GM20431 (cell line): ENCODE results near the gene TCF7L1.
"Not testable (repeated sequence)": the region's sequence is repeated elsewhere in the genome, so short reads cannot be mapped to it uniquely, and the experiment has no call there.

Source experiments
- in situ Hi-C: fragments of 300-500 bp; cut with MseI, MboI; formaldehyde crosslinking; loops from one replicate; pipeline ENCODE4 v1.15.0; 2020; ENCODE audit warnings: low sequenced_read_pairs; ENCODE audit not compliant: unreplicated experiment

Gene TCF7L1, protein sequence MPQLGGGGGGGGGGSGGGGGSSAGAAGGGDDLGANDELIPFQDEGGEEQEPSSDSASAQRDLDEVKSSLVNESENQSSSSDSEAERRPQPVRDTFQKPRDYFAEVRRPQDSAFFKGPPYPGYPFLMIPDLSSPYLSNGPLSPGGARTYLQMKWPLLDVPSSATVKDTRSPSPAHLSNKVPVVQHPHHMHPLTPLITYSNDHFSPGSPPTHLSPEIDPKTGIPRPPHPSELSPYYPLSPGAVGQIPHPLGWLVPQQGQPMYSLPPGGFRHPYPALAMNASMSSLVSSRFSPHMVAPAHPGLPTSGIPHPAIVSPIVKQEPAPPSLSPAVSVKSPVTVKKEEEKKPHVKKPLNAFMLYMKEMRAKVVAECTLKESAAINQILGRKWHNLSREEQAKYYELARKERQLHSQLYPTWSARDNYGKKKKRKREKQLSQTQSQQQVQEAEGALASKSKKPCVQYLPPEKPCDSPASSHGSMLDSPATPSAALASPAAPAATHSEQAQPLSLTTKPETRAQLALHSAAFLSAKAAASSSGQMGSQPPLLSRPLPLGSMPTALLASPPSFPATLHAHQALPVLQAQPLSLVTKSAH

GRCh38 chr2:85132834-85133637 lies at the start of gene TCF7L1:
TCF7L1 (plus strand) TSS chr2:85133392; CDS start chr2:85133685, 293 bp downstream.
- in situ Hi-C loops = no loop called here

- in situ Hi-C loops = no loop called here
These were observed 47.6 kb upstream of the TCF7L1 start for GRCh38 chr2:85085563-85085962.

DNA sequence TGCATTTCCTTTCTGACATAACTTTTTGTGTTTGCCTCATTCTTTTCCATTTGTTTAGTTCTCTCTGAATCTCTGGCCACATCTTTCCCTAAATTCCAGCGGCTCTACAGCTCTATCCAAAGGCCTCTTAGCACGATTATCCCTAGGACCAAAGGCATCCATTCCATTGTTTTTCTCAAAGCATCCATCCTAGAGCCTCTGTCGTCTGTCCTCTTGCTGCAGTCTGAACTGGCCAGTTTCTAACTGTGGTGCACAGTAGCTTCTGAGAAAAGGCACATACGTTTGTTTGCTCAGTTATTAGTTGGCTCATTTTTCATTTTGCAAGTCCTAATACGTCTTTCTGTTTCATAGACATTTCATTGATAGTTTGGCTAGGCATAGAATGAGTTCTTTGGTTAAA lies 45.7 kb upstream of the TCF7L1 start:
- in situ Hi-C loops = no loop called here

DNA sequence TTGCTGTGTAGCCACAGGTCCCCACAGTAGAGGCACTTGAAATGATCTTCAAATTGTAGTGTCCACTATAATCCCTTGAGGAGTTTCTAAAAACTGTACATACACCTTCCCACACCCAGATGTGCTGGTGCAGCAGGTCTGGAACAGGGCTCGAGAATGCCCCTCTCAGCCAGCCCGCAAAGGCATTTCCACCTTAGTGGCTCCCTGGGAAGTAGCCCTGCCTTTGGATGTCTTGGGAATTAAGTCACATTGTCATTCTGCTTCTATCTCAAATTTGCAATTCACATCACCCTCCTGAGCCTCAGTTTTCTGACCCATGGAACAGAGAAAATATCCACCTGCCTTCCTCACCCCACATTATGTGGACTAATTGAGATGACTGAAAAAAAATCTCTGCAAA lies 44.3 kb upstream of the TCF7L1 start:
- in situ Hi-C loops = no loop called here

DNA sequence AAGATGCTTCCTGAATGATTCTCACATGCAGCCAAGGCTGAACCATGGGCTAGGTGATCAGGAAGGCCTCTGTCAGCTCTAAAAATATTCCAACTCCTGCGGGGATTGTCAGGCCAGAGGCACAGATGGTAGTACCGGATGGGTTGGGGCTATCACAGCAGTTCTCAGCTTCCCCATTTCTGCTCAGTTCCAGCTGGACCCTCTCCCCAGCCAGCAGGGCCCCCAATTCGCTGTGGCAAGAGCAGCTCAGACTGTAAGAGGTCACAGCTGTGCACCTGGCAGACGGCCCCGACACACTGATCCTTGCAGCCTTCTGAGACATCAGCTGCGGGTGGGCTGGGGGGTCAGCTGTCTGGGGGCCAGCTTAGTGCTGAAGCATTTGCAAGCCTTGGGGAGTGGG lies 43.6 kb upstream of the TCF7L1 start:
- in situ Hi-C loops = no loop called here

- in situ Hi-C loops = no loop called here
These were observed 41.4 kb upstream of the TCF7L1 start for GRCh38 chr2:85091838-85092237.

DNA sequence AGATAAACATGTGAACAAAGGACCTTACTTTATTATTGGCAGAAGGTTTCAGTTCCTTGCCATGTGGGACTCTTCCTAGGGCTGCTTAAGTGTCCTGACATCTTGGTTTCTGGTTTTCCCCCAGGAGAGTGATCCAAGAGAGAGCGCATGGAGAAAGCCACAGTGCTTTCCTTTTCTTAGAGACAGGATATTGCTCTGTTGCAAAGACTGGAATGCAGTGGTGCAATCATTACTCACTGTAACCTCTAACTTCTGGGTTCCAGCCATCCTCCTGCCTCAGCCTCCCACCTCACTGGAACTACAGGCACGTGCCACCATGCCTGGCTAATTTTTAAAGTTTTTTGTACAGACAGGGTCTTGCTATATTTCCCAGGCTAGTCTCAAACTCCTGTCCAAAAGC lies 38.1 kb upstream of the TCF7L1 start:
- in situ Hi-C loops = no loop called here

- in situ Hi-C loops = no loop called here
These were observed 36.6 kb upstream of the TCF7L1 start for GRCh38 chr2:85096616-85097015.

GRCh38 chr2:85104228-85104627 lies 29.0 kb upstream of the TCF7L1 start:
- in situ Hi-C loops = no loop called here

- in situ Hi-C loops = no loop called here
These were observed 26.6 kb upstream of the TCF7L1 start for GRCh38 chr2:85106489-85107180.

- in situ Hi-C loops = no loop called here
These were observed 22.1 kb upstream of the TCF7L1 start for GRCh38 chr2:85110991-85111560.

DNA sequence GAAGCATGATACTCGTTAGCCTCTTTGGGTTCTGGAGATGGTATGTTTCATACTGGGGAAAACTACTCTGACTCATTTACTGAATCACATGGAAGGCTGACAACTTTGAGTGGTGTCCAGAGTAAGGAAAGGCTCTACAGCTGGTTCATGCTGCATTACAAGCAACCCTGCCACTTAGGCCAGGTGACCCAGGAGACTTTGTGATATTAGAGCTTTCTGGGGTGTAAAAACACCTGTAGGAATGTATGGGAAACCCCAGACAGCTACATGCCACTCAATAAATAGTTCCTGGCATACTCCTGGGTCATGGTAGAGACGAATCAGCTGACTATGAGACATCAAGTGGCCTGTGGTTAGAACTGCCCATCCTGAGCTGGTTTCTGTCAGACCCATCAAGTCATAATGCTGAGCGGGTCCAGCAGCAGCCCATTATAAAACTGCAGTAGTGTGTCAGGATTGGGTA lies 21.3 kb upstream of the TCF7L1 start:
- in situ Hi-C loops = no loop called here

DNA sequence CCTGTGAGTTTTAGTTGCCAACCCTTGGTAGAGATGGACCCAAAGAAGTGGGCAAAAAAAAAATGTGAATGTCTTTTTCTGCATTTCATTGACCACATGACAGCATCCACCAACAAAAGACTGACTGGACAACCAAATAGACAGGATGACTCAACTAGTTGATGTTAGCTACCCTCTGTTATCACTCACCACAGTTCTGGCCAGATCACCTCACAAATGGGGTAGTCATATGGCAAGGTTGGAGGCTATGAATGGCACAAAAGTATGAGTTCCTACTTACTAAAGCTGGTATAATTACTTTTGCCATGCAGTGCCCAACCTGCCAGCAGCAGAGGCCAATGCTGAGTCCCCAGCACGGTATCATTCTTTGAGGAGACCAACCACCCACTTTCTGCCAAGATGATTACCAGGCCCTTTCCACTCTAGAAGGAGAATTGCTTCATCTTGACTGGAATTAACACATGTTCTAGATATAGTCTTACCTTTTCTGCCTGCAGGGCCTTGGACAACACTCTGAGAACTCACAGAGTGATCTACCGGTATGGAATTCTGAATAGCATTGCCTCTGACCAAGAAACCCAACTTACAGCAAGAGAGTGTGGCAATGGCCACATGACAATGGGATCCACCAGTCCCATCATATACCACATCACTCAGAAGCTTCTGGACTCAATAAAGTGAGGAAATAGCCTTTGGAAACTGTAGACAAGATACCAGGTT lies 20.1 kb upstream of the TCF7L1 start:
- in situ Hi-C loops = no loop called here

DNA sequence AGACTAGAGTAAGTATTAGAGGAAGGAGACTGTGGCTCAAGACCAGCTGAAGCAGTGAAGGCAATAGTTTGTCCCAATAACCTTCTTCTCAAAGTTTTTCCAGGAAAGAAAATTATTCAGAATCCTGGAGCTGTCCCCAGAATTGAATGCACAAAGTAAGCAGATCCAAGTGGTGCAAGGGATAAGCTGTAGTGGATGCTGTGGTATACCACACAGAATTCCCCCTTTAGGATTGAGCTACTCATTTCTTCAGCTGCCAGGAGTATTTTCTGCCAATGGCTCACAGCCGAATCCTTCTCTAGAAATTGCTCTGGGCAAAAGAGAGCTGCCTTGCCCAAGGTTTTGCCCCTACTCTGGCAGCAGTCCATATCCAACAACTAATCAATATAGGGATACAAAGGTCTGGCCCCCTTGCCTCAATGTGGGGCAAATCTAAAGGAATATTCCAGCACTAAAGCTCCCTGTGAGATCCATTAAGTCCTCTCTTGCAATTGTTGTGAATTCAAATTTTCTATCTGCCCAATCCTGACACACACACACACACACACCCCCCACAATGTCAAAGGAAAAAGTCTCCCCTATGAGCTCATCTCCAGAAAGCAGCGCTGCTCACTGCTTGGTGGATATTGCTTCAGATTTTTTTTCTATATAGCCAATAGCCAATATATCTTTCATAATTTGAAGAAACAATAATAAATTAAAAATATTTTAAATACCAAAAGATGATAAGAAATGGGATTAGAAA lies 18.4 kb upstream of the TCF7L1 start:
- in situ Hi-C loops = no loop called here

- in situ Hi-C loops = no loop called here
These were observed 17.0 kb upstream of the TCF7L1 start for GRCh38 chr2:85116207-85116606.

DNA sequence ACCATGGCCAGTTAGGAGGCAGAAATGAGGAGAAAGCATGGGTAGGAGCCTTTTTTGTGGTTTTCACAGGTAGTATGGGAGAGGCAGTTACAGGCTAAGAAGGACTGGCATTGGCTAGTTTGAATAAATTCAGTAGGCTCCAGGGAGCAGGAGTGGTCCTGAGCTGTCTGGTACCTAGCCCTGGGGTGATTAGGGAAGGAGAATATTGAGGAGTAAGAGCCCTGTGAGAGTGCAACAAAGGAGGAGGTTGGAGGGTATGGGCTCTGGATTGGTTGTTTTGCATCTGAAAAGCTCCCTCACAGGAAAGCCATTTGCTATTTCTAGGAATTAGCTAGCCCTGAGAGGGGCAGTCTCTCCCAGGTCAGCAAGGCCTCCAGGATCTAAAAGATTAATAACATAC lies 13.3 kb upstream of the TCF7L1 start:
- in situ Hi-C loops = no loop called here

DNA sequence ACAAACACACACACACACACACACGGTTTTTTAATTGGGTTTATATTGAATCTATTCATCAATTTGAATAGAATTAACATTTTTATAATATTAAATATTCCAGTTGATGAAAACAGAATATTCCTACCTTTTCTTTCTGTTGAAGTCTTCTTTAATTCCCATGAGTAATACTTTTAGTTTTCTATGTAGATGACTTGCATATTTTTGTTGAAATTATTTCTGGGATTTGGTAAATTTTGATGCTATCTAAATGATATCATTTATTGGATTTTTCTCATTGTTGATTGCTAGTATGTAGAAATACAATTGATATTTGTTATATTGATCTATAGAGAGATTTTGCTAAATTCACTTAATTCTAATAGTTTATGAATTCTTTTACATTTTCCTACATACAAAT lies 12.8 kb upstream of the TCF7L1 start:
- in situ Hi-C loops = no loop called here

DNA sequence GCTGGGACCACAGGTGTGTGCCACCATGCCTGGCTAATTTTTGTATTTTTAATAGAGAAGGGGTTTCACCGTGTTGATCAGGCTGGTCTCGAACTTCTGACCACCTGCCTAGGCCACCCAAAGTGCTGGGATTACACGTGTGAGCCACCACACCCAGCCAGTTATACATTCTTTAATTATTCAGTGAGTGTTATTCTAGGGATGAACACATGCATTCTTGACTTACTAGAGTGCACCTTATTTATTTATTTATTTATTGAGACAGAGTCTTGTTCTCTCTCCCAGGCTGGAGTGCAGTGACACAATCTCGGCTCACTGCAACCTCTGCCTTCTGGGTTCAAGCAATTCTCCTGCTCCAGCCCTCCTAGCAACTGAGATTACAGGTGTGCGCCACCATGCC lies 6.7 kb upstream of the TCF7L1 start:
- in situ Hi-C loops = not testable (repeated sequence)

- in situ Hi-C loops = no loop called here
These were observed 3.3 kb upstream of the TCF7L1 start for GRCh38 chr2:85129861-85130260.
